HepG2 (cell line): ENCODE results near the gene WDR91. TPM values are rescaled to one million over a fixed set of nuclear protein-coding genes. Genes with fewer than 3 reads are reported as not detected.

Experiments
- ASH2L ChIP-seq: fragments of 300-600, 200-600 bp; sonication (generic); IDR thresholded peaks from 2 replicates; pipeline ENCODE4 v1.7.0; 2017; ENCODE audit warnings: low read depth, mild to moderate bottlenecking, moderate library complexity, mixed read lengths, low read length; ENCODE audit not compliant: insufficient read length
- BORCS8-MEF2B ChIP-seq: sonication (generic); formaldehyde crosslinking; IDR thresholded peaks from 2 replicates; pipeline ENCODE4 v1.8.0; 2022; ENCODE audit warnings: mild to moderate bottlenecking, missing genetic modification reagents
- ERF ChIP-seq: IDR thresholded peaks from 2 replicates; pipeline ENCODE4 v1.6.1; 2018; ENCODE audit warnings: missing biosample characterization, missing genetic modification reagents
- FOXC1 ChIP-seq: sonication (generic); formaldehyde crosslinking; IDR thresholded peaks from 2 replicates; pipeline ENCODE4 v1.8.0; 2022; ENCODE audit warnings: mild to moderate bottlenecking, missing genetic modification reagents, borderline replicate concordance
- HNF4A ChIP-seq: sonication (generic); formaldehyde crosslinking; IDR thresholded peaks from 2 replicates; pipeline ENCODE4 v1.4.0; 2020; ENCODE audit warnings: missing genetic modification reagents
- KAT7 ChIP-seq: IDR thresholded peaks from 2 replicates; pipeline ENCODE4 v1.6.1; 2018; ENCODE audit warnings: borderline replicate concordance, missing compliant biosample characterization
- KAT8 ChIP-seq: IDR thresholded peaks from 2 replicates; pipeline ENCODE4 v1.6.1; 2016; ENCODE audit warnings: missing genetic modification reagents, missing compliant biosample characterization
- KMT2B ChIP-seq: IDR thresholded peaks from 2 replicates; pipeline ENCODE4 v1.6.1; 2016; ENCODE audit warnings: missing genetic modification reagents, missing compliant biosample characterization
- NFYB ChIP-seq: sonication (generic); formaldehyde crosslinking; IDR thresholded peaks from 2 replicates; pipeline ENCODE4 v1.4.0; 2020; ENCODE audit warnings: missing genetic modification reagents
- XRCC5 ChIP-seq: fragments of 200-400 bp; formaldehyde crosslinking; optimal IDR thresholded peaks from 2 replicates; pipeline ENCODE3; 2017; ENCODE audit warnings: mild to moderate bottlenecking, low read length
- ZFY ChIP-seq: sonication (generic); formaldehyde crosslinking; IDR thresholded peaks from 2 replicates; pipeline ENCODE4 v1.4.0; 2020; ENCODE audit warnings: missing genetic modification reagents
- ZNF143 ChIP-seq: sonication (generic); formaldehyde crosslinking; IDR thresholded peaks from 2 replicates; pipeline ENCODE4 v1.4.0; 2020; ENCODE audit warnings: missing genetic modification reagents
- ZNF292 ChIP-seq: sonication (generic); formaldehyde crosslinking; IDR thresholded peaks from 2 replicates; pipeline ENCODE4 v1.8.1; 2022; ENCODE audit warnings: mild to moderate bottlenecking, low read depth, missing genetic modification reagents, borderline replicate concordance
- ZNF552 ChIP-seq: sonication (generic); formaldehyde crosslinking; IDR thresholded peaks from 2 replicates; pipeline ENCODE4 v1.9.0; 2022; ENCODE audit warnings: missing genetic modification reagents, mild to moderate bottlenecking, borderline replicate concordance
- ZNF670 ChIP-seq: sonication (generic); formaldehyde crosslinking; IDR thresholded peaks from 2 replicates; pipeline ENCODE4 v1.8.0; 2022; ENCODE audit warnings: mild to moderate bottlenecking, missing genetic modification reagents, borderline replicate concordance
- ZNF788 ChIP-seq: sonication (generic); formaldehyde crosslinking; IDR thresholded peaks from 2 replicates; pipeline ENCODE4 v1.5.0; 2020; ENCODE audit warnings: mild to moderate bottlenecking, missing genetic modification reagents, borderline replicate concordance
- ZSCAN21 ChIP-seq: sonication (generic); formaldehyde crosslinking; IDR thresholded peaks from 2 replicates; pipeline ENCODE4 v1.8.0; 2022; ENCODE audit warnings: mild to moderate bottlenecking, missing genetic modification reagents, moderate library complexity, borderline replicate concordance
- polyA plus RNA-seq, 8 experiments: library from polyadenylated mRNA; depleted of rRNA in 3 of 8; stranded (reverse) in 7 of 8; unstranded in 1 of 8; fragments of >200 nt; fragmentation: Illumina TruSeq in 4 of 8; extraction: Trizol in 4 of 8; gene quantifications; 2 replicates each; pipeline versions ENCODE4 v1.2.1 to v1.2.3, GENCODE V29; 2011 to 2016; ENCODE audit warnings: low read depth in 4 of 8, missing spikeins in 1 of 8, mixed read lengths in 1 of 8; ENCODE audit not compliant: insufficient read depth in 1 of 8
- total RNA-seq, 5 experiments: library from RNA; depleted of rRNA; stranded (reverse); fragments of >200 nt; fragmentation: Illumina TruSeq; extraction: Trizol; gene quantifications; 2 replicates each; pipeline ENCODE4 v1.2.3, GENCODE V29; 2016; ENCODE audit warnings: low read depth in 1 of 5
- TF ChIP-seq, protein P1 (sequence below): sonication (generic); formaldehyde crosslinking; IDR thresholded peaks from 2 replicates; pipeline ENCODE4; 2020; ENCODE audit warnings: missing genetic modification reagents, mild to moderate bottlenecking, borderline replicate concordance
- TF ChIP-seq, protein P2 (sequence below): IDR thresholded peaks from 2 replicates; pipeline ENCODE4 v1.6.1; 2016; ENCODE audit warnings: missing genetic modification reagents, missing compliant biosample characterization
- TF ChIP-seq, protein P3 (sequence below): sonication (generic); formaldehyde crosslinking; IDR thresholded peaks from 2 replicates; pipeline ENCODE4 v1.5.1; 2020; ENCODE audit warnings: mild to moderate bottlenecking, moderate library complexity, missing genetic modification reagents
- TF ChIP-seq, protein P4 (sequence below): sonication (generic); formaldehyde crosslinking; IDR thresholded peaks from 2 replicates; pipeline ENCODE4 v1.4.0; 2020; ENCODE audit warnings: missing genetic modification reagents

Gene WDR91
- total and polyA plus RNA-seq, 2 of the 13 experiments (the other 11 are each of a cell fraction or from before 2014, with no cell fraction given): 11.6 to 12.1 TPM

DNA sequence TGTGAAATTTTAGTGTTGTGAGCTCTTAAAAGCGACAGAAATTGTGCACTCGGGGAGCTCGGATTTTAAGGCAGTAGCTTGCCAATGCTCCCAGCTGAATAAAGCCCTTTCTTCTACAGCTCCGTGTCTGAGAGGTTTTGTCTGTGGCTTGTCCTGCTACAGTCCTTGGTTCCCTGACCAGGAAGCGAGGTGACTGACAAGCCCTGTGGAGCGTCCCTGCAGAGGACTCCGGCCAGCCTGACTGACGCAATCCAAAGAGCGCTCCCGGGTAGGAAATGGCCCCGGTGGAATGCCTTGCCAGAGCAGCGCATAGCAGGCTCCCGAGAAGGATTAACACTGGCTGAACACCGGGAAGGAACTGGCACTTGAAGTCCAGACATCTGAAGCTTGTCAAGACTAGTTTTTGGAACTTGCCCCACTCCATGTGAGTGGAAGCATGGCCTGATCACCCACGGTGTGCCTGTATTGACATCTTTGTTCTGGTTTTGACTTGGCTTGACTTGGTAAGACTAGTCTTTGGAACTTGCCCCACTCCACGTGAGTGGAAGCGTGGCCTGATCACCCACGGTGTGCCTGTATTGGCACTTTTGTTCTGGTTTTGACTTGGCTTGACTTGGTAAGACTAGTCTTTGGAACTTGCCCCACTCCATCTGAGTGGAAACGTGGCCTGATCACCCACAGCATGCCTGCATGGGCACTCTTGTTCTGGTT lies 39.6 kb downstream of the WDR91 start (continued):
- TF ChIP-seq, protein P1, sequence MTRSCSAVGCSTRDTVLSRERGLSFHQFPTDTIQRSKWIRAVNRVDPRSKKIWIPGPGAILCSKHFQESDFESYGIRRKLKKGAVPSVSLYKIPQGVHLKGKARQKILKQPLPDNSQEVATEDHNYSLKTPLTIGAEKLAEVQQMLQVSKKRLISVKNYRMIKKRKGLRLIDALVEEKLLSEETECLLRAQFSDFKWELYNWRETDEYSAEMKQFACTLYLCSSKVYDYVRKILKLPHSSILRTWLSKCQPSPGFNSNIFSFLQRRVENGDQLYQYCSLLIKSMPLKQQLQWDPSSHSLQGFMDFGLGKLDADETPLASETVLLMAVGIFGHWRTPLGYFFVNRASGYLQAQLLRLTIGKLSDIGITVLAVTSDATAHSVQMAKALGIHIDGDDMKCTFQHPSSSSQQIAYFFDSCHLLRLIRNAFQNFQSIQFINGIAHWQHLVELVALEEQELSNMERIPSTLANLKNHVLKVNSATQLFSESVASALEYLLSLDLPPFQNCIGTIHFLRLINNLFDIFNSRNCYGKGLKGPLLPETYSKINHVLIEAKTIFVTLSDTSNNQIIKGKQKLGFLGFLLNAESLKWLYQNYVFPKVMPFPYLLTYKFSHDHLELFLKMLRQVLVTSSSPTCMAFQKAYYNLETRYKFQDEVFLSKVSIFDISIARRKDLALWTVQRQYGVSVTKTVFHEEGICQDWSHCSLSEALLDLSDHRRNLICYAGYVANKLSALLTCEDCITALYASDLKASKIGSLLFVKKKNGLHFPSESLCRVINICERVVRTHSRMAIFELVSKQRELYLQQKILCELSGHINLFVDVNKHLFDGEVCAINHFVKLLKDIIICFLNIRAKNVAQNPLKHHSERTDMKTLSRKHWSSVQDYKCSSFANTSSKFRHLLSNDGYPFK (CRISPR knock-in tag): peak; percentile 27; the same call in 1 of the 2 replicates
- TF ChIP-seq ZNF788: peak; percentile 21; the same call in 1 of the 2 replicates
- TF ChIP-seq FOXC1 (CRISPR knock-in tag): 0 out of 2 replicates have a peak, but pooled peaks have one; percentile 42
- TF ChIP-seq, protein P2, sequence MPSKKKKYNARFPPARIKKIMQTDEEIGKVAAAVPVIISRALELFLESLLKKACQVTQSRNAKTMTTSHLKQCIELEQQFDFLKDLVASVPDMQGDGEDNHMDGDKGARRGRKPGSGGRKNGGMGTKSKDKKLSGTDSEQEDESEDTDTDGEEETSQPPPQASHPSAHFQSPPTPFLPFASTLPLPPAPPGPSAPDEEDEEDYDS (CRISPR knock-in tag): peak; percentile 77
- TF ChIP-seq, protein P3, sequence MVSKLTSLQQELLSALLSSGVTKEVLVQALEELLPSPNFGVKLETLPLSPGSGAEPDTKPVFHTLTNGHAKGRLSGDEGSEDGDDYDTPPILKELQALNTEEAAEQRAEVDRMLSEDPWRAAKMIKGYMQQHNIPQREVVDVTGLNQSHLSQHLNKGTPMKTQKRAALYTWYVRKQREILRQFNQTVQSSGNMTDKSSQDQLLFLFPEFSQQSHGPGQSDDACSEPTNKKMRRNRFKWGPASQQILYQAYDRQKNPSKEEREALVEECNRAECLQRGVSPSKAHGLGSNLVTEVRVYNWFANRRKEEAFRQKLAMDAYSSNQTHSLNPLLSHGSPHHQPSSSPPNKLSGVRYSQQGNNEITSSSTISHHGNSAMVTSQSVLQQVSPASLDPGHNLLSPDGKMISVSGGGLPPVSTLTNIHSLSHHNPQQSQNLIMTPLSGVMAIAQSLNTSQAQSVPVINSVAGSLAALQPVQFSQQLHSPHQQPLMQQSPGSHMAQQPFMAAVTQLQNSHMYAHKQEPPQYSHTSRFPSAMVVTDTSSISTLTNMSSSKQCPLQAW (CRISPR knock-in tag): peak; percentile 50; the same call in 1 of the 2 replicates
- 0 out of 2 replicates have a peak, but pooled peaks have one; percentile 30 for TF ChIP-seq NFYB (CRISPR knock-in tag)
- TF ChIP-seq ASH2L: peak; percentile 11
- TF ChIP-seq, protein P4, sequence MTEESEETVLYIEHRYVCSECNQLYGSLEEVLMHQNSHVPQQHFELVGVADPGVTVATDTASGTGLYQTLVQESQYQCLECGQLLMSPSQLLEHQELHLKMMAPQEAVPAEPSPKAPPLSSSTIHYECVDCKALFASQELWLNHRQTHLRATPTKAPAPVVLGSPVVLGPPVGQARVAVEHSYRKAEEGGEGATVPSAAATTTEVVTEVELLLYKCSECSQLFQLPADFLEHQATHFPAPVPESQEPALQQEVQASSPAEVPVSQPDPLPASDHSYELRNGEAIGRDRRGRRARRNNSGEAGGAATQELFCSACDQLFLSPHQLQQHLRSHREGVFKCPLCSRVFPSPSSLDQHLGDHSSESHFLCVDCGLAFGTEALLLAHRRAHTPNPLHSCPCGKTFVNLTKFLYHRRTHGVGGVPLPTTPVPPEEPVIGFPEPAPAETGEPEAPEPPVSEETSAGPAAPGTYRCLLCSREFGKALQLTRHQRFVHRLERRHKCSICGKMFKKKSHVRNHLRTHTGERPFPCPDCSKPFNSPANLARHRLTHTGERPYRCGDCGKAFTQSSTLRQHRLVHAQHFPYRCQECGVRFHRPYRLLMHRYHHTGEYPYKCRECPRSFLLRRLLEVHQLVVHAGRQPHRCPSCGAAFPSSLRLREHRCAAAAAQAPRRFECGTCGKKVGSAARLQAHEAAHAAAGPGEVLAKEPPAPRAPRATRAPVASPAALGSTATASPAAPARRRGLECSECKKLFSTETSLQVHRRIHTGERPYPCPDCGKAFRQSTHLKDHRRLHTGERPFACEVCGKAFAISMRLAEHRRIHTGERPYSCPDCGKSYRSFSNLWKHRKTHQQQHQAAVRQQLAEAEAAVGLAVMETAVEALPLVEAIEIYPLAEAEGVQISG (CRISPR knock-in tag): peak; percentile 51; the same call in 1 of the 2 replicates
- 0 out of 2 replicates have a peak, but pooled peaks have one; percentile 15 for TF ChIP-seq ERF (CRISPR knock-in tag)
- peak; percentile 52; the same call in 1 of the 2 replicates for TF ChIP-seq KAT7
- peak; percentile 19; the same call in 1 of the 2 replicates for TF ChIP-seq HNF4A
- 0 out of 2 replicates have a peak, but pooled peaks have one; percentile 23 for TF ChIP-seq ZNF143 (CRISPR knock-in tag)
- TF ChIP-seq KMT2B: peak; percentile 45; the same call in 1 of the 2 replicates
- TF ChIP-seq ZSCAN21: peak; percentile 35; the same call in 1 of the 2 replicates
- TF ChIP-seq ZNF292: peak; percentile 27; the same call in 1 of the 2 replicates
- TF ChIP-seq ZNF670 (CRISPR knock-in tag): peak; percentile 69; the same call in 1 of the 2 replicates
- TF ChIP-seq ZNF552 (CRISPR knock-in tag): 0 out of 2 replicates have a peak, but pooled peaks have one; percentile 48
- TF ChIP-seq ZFY: peak; percentile 51
- peak; percentile 49; the same call in 1 of the 2 replicates for TF ChIP-seq KAT8
- TF ChIP-seq BORCS8-MEF2B (CRISPR knock-in tag): peak; percentile 51; the same call in 1 of the 2 replicates
- peak; percentile 18 for TF ChIP-seq XRCC5
